SK-N-SH treated with all-trans-retinoic acid at 6 μM for 48 hours (cell line): Measurements from ENCODE around the gene DCLK2.

Experiments used
- ARNTL ChIP-seq: fragments of 450-650 bp; formaldehyde crosslinking; IDR thresholded peaks from 2 replicates; pipeline ENCODE4 v1.5.0; 2020; ENCODE audit warnings: low read depth, mild to moderate bottlenecking, moderate library complexity, borderline replicate concordance
- CREB5 ChIP-seq: fragments of 250-450 bp; sonication (Bioruptor Pico); IDR thresholded peaks from 2 replicates; pipeline ENCODE4 v1.5.1; 2020; ENCODE audit warnings: low read depth, mild to moderate bottlenecking, moderate library complexity
- ISL1 ChIP-seq: fragments of 250-450 bp; sonication (Bioruptor Pico); IDR thresholded peaks from 2 replicates; pipeline ENCODE4 v2.1.2; 2022; ENCODE audit warnings: mild to moderate bottlenecking, moderate library complexity
- PATZ1 ChIP-seq: fragments of 250-450 bp; sonication (Bioruptor Pico); IDR thresholded peaks from 2 replicates; pipeline ENCODE4 v1.8.0; 2020; ENCODE audit warnings: mild to moderate bottlenecking, moderate library complexity, borderline replicate concordance
- TCF4 ChIP-seq: fragments of 250-450 bp; sonication (Bioruptor Pico); IDR thresholded peaks from 2 replicates; pipeline ENCODE4 v1.8.0; 2021; ENCODE audit warnings: mild to moderate bottlenecking, moderate library complexity, borderline replicate concordance

- TF ChIP-seq TCF4 (no peak), PATZ1 (CRISPR knock-in tag) (no peak), ARNTL (CRISPR knock-in tag) (no peak), CREB5 (CRISPR knock-in tag) (no peak), ISL1 (CRISPR knock-in tag) (no peak)
Measured at GRCh38 chr4:150033901-150034300, 44.3 kb upstream of the DCLK2 start.
